BJ (cell line): Measurements from ENCODE around the gene KIAA1328. TPM values are rescaled to one million over a fixed set of nuclear protein-coding genes. Genes with fewer than 3 reads are reported as not detected.

Experiments used
- CTCF ChIA-PET: fragments of 350-600 bp; formaldehyde crosslinking; extraction: SDS; loops from one replicate; lab custom pipeline; 2021; ENCODE audit warnings: antibody characterized with exemption, inconsistent platforms; lab: Yijun Ruan, JAX
- POLR2A ChIA-PET: fragments of 300-600 bp; sonication (Branson Sonifier 250); formaldehyde crosslinking; extraction: SDS; loops from one replicate; lab custom pipeline; 2021; ENCODE audit warnings: antibody characterized with exemption; lab: Charles Lee
- DNase-seq: peaks from one replicate; pipeline ENCODE4 v3.0.0-alpha.2; 2011; ENCODE audit warnings: low read depth
- H3K27me3 ChIP-seq: 2 replicates; pipeline ENCODE4 v1.6.0; 2011; ENCODE audit warnings: low read length; ENCODE audit not compliant: control insufficient read depth, insufficient read depth
- H3K36me3 ChIP-seq: 2 replicates; pipeline ENCODE4 v1.5.1; 2011; ENCODE audit warnings: low read length; ENCODE audit not compliant: control insufficient read depth, insufficient read depth
- H3K4me3 ChIP-seq: 2 replicates; pipeline ENCODE4 v1.5.1; 2011; ENCODE audit warnings: low read depth, mild to moderate bottlenecking, control low read depth, low read length
- CTCF ChIP-seq: IDR thresholded peaks from 2 replicates; pipeline ENCODE4 v1.5.1; 2011; ENCODE audit warnings: low read depth, mild to moderate bottlenecking, control low read depth, inconsistent platforms, low read length, moderate library complexity; ENCODE audit not compliant: insufficient read depth
- polyA minus RNA-seq: library from RNA; depleted of rRNA, polyadenylated mRNA; stranded (reverse); fragments of >200 nt; gene quantifications from 2 replicates; pipeline ENCODE4 v1.2.3, GENCODE V29; 2011; rRNA and poly(A)+ RNA removed
- polyA plus RNA-seq: library from polyadenylated mRNA; depleted of rRNA; stranded (reverse); fragments of >200 nt; gene quantifications from 2 replicates; pipeline ENCODE4 v1.2.3, GENCODE V29; 2011; rRNA removed

Gene KIAA1328
- polyA plus RNA-seq (2.2 and 3.3 TPM in 2 replicates), polyA minus RNA-seq (4.3 and 5.4 TPM in 2 replicates)

GRCh38 chr18:36828630-36829361 lies at the start of gene KIAA1328, which contains the start of gene TPGS2:
Gene KIAA1328 (plus strand): TSS chr18:36829127. CDS start chr18:36829139, 12 bp downstream.
Gene TPGS2 (minus strand): TSS chr18:36829002. CDS start chr18:36828767, 235 bp downstream.
- Histone ChIP-seq H3K36me3 (no peaks in the 10 kb centered on the region), H3K4me3 (peak within 1 kb of the TSS; percentile 89), H3K27me3 (no peaks in the 10 kb centered on the region)
- CTCF ChIA-PET, result interaction anchor here (0.6 to 1.6 kb wide), 12 partner anchors 10 to 614 kb away, joined by 3 to 8 read pairs (median 3); no protein-coding TSS in a partner anchor
- TF ChIP-seq CTCF, result peak; percentile 57
- peak; percentile 52 for DNase-seq
- POLR2A ChIA-PET, result interaction anchor here (0.6 kb wide), 1 partner anchor 113 kb away, joined by 3 read pairs; no protein-coding TSS in a partner anchor

GRCh38 chr18:36780748-36781147 lies 48.2 kb upstream of the KIAA1328 start:
- CTCF ChIA-PET, result interaction anchor here (0.7 kb wide), 1 partner anchor 292 kb away, joined by 3 read pairs; no protein-coding TSS in a partner anchor
- no peak for DNase-seq
- POLR2A ChIA-PET, result no interaction called here
- Histone ChIP-seq H3K36me3 (peaks cover 4% of the 10 kb centered on the region; the same call in 1 of the 2 replicates), H3K27me3 (no peaks in the 10 kb centered on the region), H3K4me3 (no peak overlapping the region)
- no peak for TF ChIP-seq CTCF

- H3K27me3 ChIP-seq, result no peaks in the 10 kb centered on the region
- no peak for DNase-seq
- no peak for TF ChIP-seq CTCF
- ChIA-PET POLR2A (no interaction called here), CTCF (no interaction called here)
- peaks cover 4% of the 10 kb centered on the region; the same call in 1 of the 2 replicates for H3K36me3 ChIP-seq
- H3K4me3 ChIP-seq, result no peak overlapping the region
Observed at GRCh38 chr18:36782710-36783109, 46.2 kb upstream of the KIAA1328 start.

GRCh38 chr18:36783792-36784191 lies 45.1 kb upstream of the KIAA1328 start:
- Histone ChIP-seq H3K4me3 (no peak overlapping the region), H3K36me3 (peaks cover 4% of the 10 kb centered on the region; the same call in 1 of the 2 replicates), H3K27me3 (no peaks in the 10 kb centered on the region)
- no peak for DNase-seq
- no peak for TF ChIP-seq CTCF
- ChIA-PET CTCF (interaction anchor here (0.6 kb wide), 1 partner anchor 43 kb away, joined by 4 read pairs; no protein-coding TSS in a partner anchor), POLR2A (no interaction called here)

- no peak for DNase-seq
- CTCF ChIA-PET, result interaction anchor here (1.8 kb wide), 1 partner anchor 19 kb away, joined by 6 read pairs; no protein-coding TSS in a partner anchor
Observed at GRCh38 chr18:36786686-36787085, 42.2 kb upstream of the KIAA1328 start.

More at GRCh38 chr18:36786686-36787085, 42.2 kb upstream of the KIAA1328 start:
- no peak for TF ChIP-seq CTCF
- no peaks in the 10 kb centered on the region for H3K27me3 ChIP-seq
- POLR2A ChIA-PET, result no interaction called here
- no peak overlapping the region for H3K4me3 ChIP-seq
- H3K36me3 ChIP-seq, result no peaks in the 10 kb centered on the region
